ENCODE data around the gene KIAA1958. TPM values are rescaled to one million over a fixed set of nuclear protein-coding genes. Genes with fewer than 3 reads are reported as not detected.

The KIAA1958 gene
- total RNA-seq, 1 donor from 2014 or later, result 55.3 TPM

DNA sequence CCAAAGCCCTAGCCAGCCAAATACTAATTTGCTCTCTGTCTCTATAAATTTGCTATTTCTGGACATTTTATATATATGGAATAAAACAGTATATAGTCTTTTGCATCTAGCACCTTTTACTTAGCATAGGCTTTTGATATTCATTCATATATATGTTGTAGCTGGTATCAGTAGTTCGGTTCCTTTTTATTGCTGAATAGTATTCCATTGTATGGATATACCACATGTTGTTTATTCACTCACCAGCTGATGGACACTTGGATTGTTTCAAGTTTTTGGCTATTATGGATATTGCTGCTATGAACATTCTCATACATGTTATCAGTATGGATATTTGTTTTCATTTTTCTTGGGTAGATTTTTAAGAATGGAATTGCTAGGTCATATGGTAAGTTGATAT lies 23.8 kb upstream of the KIAA1958 start:
- Mint-ChIP-seq H3K27me3 (no peaks in the 10 kb centered on the region), H3K36me3 (ENCODE audit: insufficient read depth) (peaks cover 24% of the 10 kb centered on the region), H3K27ac (no peak overlapping the region), H3K9me3 (ENCODE audit: low read depth) (peaks cover 3% of the 10 kb centered on the region), H3K4me1 (ENCODE audit: low read depth) (no peaks in the 10 kb centered on the region), H3K4me3 (ENCODE audit: low read depth) (no peak overlapping the region)
- no peak for DNase-seq (ENCODE audit: low spot score, unreplicated experiment)
- TF ChIP-seq, protein P1, sequence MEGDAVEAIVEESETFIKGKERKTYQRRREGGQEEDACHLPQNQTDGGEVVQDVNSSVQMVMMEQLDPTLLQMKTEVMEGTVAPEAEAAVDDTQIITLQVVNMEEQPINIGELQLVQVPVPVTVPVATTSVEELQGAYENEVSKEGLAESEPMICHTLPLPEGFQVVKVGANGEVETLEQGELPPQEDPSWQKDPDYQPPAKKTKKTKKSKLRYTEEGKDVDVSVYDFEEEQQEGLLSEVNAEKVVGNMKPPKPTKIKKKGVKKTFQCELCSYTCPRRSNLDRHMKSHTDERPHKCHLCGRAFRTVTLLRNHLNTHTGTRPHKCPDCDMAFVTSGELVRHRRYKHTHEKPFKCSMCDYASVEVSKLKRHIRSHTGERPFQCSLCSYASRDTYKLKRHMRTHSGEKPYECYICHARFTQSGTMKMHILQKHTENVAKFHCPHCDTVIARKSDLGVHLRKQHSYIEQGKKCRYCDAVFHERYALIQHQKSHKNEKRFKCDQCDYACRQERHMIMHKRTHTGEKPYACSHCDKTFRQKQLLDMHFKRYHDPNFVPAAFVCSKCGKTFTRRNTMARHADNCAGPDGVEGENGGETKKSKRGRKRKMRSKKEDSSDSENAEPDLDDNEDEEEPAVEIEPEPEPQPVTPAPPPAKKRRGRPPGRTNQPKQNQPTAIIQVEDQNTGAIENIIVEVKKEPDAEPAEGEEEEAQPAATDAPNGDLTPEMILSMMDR (IDR thresholded peaks at IDR 0.05; ENCODE audit: unreplicated experiment), result no peak

DNA sequence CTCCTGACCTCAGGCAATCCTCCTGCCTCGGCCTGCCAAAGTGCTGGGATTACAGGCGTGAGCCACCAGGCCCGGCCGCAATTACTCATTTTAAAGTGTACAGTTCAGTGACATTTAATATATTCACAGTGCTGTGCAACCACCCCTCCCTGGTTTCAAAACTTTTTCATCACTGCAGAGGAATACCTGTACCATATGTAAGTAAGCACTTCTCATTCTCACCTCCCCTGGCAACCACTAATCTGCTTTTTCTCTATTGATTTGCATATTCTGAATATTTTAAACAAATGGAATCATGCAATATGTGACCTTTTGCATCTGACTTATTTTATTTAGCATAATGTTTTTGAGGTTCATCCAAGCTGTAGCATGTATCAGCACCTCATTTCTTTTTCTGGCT lies 21.3 kb upstream of the KIAA1958 start:
- peaks cover 16% of the 10 kb centered on the region for H3K36me3 Mint-ChIP-seq (ENCODE audit: insufficient read depth)
- no peaks in the 10 kb centered on the region for H3K4me1 Mint-ChIP-seq (ENCODE audit: low read depth)
- H3K4me3 Mint-ChIP-seq (ENCODE audit: low read depth), result no peak overlapping the region
- DNase-seq (ENCODE audit: low spot score, unreplicated experiment), result no peak
- H3K27ac Mint-ChIP-seq, result no peak overlapping the region
- no peaks in the 10 kb centered on the region for H3K27me3 Mint-ChIP-seq
- TF ChIP-seq, protein P1 (IDR thresholded peaks at IDR 0.05; ENCODE audit: unreplicated experiment), result no peak
- peaks cover 3% of the 10 kb centered on the region for H3K9me3 Mint-ChIP-seq (ENCODE audit: low read depth)

DNA sequence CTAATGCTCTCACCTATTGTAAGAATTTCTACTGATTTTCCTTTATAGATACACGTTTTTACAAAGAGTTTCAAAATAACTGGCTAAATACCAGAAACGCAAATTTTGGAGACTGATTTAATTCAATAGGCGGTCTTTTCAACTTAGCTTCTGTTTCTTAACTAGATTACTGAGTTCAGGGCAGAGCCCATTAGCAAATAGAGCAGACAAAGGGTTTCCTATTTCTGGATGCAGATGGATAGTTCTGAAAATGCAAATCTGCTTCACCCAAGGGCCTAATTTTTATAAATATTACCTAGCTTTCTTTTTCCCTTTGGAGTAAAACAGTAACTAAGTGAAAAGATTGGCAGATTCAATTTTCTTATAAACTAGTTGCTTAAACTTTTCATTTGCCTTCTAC lies 13.6 kb upstream of the KIAA1958 start:
- DNase-seq (ENCODE audit: low spot score, unreplicated experiment), result no peak
- H3K4me1 Mint-ChIP-seq (ENCODE audit: low read depth), result no peaks in the 10 kb centered on the region
- peaks cover 28% of the 10 kb centered on the region for H3K36me3 Mint-ChIP-seq (ENCODE audit: insufficient read depth)
- H3K9me3 Mint-ChIP-seq (ENCODE audit: low read depth), result peaks cover 7% of the 10 kb centered on the region
- no peak overlapping the region for H3K27ac Mint-ChIP-seq
- TF ChIP-seq, protein P1 (IDR thresholded peaks at IDR 0.05; ENCODE audit: unreplicated experiment), result no peak
- no peak overlapping the region for H3K4me3 Mint-ChIP-seq (ENCODE audit: low read depth)
- H3K27me3 Mint-ChIP-seq, result no peaks in the 10 kb centered on the region

DNA sequence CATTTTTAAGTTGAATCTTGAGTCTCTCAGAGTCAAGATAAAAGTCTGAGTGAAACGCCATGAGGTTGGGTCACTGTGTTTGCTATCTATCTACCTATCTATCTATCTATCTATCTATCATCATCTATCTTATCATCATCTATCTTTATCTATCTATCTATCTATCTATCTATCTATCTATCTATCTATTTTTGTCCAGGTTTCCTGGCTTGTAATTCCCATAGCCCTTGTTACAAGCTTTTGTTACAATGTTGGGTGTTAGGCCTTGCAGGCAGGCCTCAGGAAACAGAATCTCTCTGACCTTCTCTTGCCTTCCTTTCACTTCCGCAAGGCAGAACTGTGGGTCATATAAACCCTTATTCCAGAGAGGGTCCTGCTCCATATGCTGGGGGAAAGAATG lies 12.6 kb upstream of the KIAA1958 start:
- Mint-ChIP-seq H3K4me3 (ENCODE audit: low read depth) (no peak overlapping the region), H3K9me3 (ENCODE audit: low read depth) (peaks cover 10% of the 10 kb centered on the region), H3K4me1 (ENCODE audit: low read depth) (no peaks in the 10 kb centered on the region), H3K27ac (no peak overlapping the region), H3K36me3 (ENCODE audit: insufficient read depth) (peaks cover 29% of the 10 kb centered on the region), H3K27me3 (no peaks in the 10 kb centered on the region)
- TF ChIP-seq, protein P1 (IDR thresholded peaks at IDR 0.05; ENCODE audit: unreplicated experiment), result no peak
- no peak for DNase-seq (ENCODE audit: low spot score, unreplicated experiment)

DNA sequence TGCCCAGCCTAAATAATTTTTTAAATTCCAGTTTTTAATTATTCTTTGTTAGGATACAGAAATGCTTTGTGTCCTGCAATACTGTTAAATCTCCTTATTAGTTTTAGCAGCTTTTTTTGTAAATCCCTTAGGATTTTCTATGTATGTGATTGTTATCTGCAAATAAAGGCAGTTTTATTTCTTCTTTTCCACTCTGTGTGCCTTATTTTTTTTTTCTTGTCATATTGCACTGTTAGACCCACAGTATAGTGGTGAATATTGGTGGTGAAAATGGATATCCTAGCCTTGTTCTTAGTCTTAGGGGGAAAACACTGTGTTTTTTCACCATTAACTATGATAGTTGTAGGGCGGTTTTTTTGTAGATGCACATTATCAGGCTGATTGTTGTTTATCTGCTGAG lies 11.3 kb upstream of the KIAA1958 start:
- no peaks in the 10 kb centered on the region for H3K4me1 Mint-ChIP-seq (ENCODE audit: low read depth)
- DNase-seq (ENCODE audit: low spot score, unreplicated experiment), result no peak
- H3K36me3 Mint-ChIP-seq (ENCODE audit: insufficient read depth), result peaks cover 29% of the 10 kb centered on the region
- no peak overlapping the region for H3K27ac Mint-ChIP-seq
- peaks cover 10% of the 10 kb centered on the region for H3K9me3 Mint-ChIP-seq (ENCODE audit: low read depth)
- TF ChIP-seq, protein P1 (IDR thresholded peaks at IDR 0.05; ENCODE audit: unreplicated experiment), result no peak
- H3K27me3 Mint-ChIP-seq, result no peaks in the 10 kb centered on the region
- no peak overlapping the region for H3K4me3 Mint-ChIP-seq (ENCODE audit: low read depth)

All from progenitor cell of endocrine pancreas (in vitro differentiated cells).